ENCODE data around the gene PRMT6. TPM values are rescaled to one million over a fixed set of nuclear protein-coding genes. Genes with fewer than 3 reads are reported as not detected.

PRMT6 gene
- total and polyA plus RNA-seq, 2 experiments from 2014 or later, result 29.6 to 46.6 TPM

Other genes starting within 250 kb of the PRMT6 start
- gene NTNG1, start 84.4 kb downstream of the PRMT6 start, total RNA-seq (2014; rRNA removed; shearing (Covaris generic)), result 9.1 and 10.3 TPM in 2 replicates
- gene NTNG1, start 84.4 kb downstream of the PRMT6 start, polyA plus RNA-seq (2016; fragmentation: Nextera tagmentation; extraction: Ambion mirVana), result 7.2 and 7.8 TPM in 2 replicates